ENCODE results near the gene ADCY2. TPM values are rescaled to one million over a fixed set of nuclear protein-coding genes. Genes with fewer than 3 reads are reported as not detected.

Gene ADCY2
- total RNA-seq, 1 experiment from 2014 or later = 31.3 TPM

DNA sequence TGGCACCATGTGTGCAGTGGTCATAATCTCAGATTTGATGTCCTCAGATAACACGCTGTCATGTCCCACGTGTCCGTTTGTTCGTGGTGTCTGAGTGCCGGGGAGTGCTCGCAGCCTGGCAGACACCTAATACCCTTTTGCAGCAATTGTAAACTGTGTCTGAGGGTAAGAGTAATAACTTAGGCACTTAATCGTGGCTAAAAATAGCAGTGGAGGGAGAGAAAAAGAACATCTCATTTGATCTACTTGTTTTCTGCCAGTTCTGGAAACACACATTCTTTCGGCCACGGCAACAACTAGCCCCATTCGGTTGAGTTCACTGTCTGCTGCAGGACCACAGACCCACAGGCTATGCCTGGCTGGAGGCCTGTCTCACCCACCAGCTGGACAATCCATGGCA, 16.5 kb downstream of the ADCY2 start:
- no peak overlapping the region for H2BK20ac ChIP-seq (ENCODE audit: low read depth, low read length, poor library complexity, severe bottlenecking)
- peak overlapping the region in 2 of 3 experiments; percentile 21 to 48; a peak in 3 of 7 replicates for H3K27ac Mint-ChIP-seq

More for the DNA sequence above, 16.5 kb downstream of the ADCY2 start:
- DNase-seq = no peak
- Histone ChIP-seq H3K4me2 (ENCODE audit: insufficient read depth, insufficient read length, low read length) (no peak overlapping the region), H4K5ac (ENCODE audit: insufficient read length, low read depth, low read length) (no peak overlapping the region), H2AK5ac (ENCODE audit: insufficient read length, low read length) (no peak overlapping the region), H3K23ac (ENCODE audit: insufficient read length, low read depth, low read length) (no peak overlapping the region), H3K27ac (ENCODE audit: insufficient read length, low read depth, low read length) (no peak overlapping the region), H4K91ac (ENCODE audit: insufficient read length, low read depth, low read length) (no peak overlapping the region), H2BK5ac (ENCODE audit: insufficient read length, low read length) (no peak overlapping the region), H2AFZ (ENCODE audit: low read length) (no peak overlapping the region), H2BK120ac (ENCODE audit: low read depth, low read length, poor library complexity, severe bottlenecking) (no peak overlapping the region), H3T11ph (ENCODE audit: low read length) (no peak overlapping the region), H3K4ac (ENCODE audit: low read depth, low read length) (no peak overlapping the region), H3K79me2 (ENCODE audit: insufficient read depth, low read length) (no peaks in the 10 kb centered on the region; the same call in 1 of the 2 replicates), H3K4me1 (ENCODE audit: insufficient read depth, low read length) (peaks cover 3% of the 10 kb centered on the region; the same call in 1 of the 2 replicates), H2BK12ac (ENCODE audit: insufficient read length, low read depth, low read length) (no peak overlapping the region), H3K27me3 (ENCODE audit: insufficient read depth, low read length) (no peaks in the 10 kb centered on the region), H3K9ac (ENCODE audit: extremely low read depth, insufficient read length, low read length) (no peak overlapping the region), H4K8ac (replicated peaks; ENCODE audit: insufficient read length, low read depth, low read length) (no peak overlapping the region), H3K23me2 (ENCODE audit: insufficient read length, low read depth, low read length, poor library complexity, severe bottlenecking) (no peaks in the 10 kb centered on the region), H3K79me1 (ENCODE audit: insufficient read depth, low read depth, low read length, poor library complexity, severe bottlenecking) (no peaks in the 10 kb centered on the region), H2BK15ac (ENCODE audit: low read depth, low read length) (no peak overlapping the region), H3K9me3 (ENCODE audit: control insufficient read depth, low read depth, low read length) (no peaks in the 10 kb centered on the region), H4K20me1 (ENCODE audit: control insufficient read depth, insufficient read depth, insufficient read length) (no peaks in the 10 kb centered on the region), H3K18ac (ENCODE audit: insufficient read length, low read depth, low read length) (no peak overlapping the region), H3K56ac (ENCODE audit: insufficient read length, low read depth, low read length) (no peak overlapping the region), H3K14ac (ENCODE audit: insufficient read depth, low read length) (no peak overlapping the region)
- Mint-ChIP-seq H3K4me3 (no peak overlapping the region), H3K4me1 (peaks cover 12 to 14% of the 10 kb centered on the region in 2 experiments), H3K9me3 (0 out of 5 replicates have a peak, but pooled peaks cover 0 to 2% of the 10 kb centered on the region in 2 experiments), H3K27me3 (ENCODE audit: low read depth) (no peaks in the 10 kb centered on the region), H3K36me3 (ENCODE audit: insufficient read depth in 1 of 3, low read depth in 3 of 3) (peaks cover 19 to 32% (median 21%) of the 10 kb centered on the region in 3 experiments; a peak in 6 of 7 replicates)
- TF ChIP-seq, protein P1, sequence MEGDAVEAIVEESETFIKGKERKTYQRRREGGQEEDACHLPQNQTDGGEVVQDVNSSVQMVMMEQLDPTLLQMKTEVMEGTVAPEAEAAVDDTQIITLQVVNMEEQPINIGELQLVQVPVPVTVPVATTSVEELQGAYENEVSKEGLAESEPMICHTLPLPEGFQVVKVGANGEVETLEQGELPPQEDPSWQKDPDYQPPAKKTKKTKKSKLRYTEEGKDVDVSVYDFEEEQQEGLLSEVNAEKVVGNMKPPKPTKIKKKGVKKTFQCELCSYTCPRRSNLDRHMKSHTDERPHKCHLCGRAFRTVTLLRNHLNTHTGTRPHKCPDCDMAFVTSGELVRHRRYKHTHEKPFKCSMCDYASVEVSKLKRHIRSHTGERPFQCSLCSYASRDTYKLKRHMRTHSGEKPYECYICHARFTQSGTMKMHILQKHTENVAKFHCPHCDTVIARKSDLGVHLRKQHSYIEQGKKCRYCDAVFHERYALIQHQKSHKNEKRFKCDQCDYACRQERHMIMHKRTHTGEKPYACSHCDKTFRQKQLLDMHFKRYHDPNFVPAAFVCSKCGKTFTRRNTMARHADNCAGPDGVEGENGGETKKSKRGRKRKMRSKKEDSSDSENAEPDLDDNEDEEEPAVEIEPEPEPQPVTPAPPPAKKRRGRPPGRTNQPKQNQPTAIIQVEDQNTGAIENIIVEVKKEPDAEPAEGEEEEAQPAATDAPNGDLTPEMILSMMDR (conservative IDR thresholded peaks at IDR 0.05) = no peak
- no CpG with 5 or more reads among the region's 10 CpGs for WGBS (ENCODE audit: extremely low coverage, insufficient read length, low lambda C conversion rate)

Data from H9 (cell line).